Activated naive CD8-positive, alpha-beta T cell treated with anti-CD3 and anti-CD28 coated beads, Interleukin-2, amount 50 U/mL, for 24 hours (primary cell): ENCODE data around the gene CDKAL1.
"Not testable (repeated sequence)": the region's sequence is repeated elsewhere in the genome, so short reads cannot be mapped to it uniquely, and the experiment has no call there.

Experiments
- ATAC-seq: fragments of 150-1000 bp; cut with Tn5 transposase; one replicate; pipeline ENCODE4 v1.10.0; 2021
- DNase-seq: peaks from one replicate; pipeline ENCODE4 v3.0.0; 2021
- H3K27ac Mint-ChIP-seq: one replicate; pipeline ENCODE4 v1.8.0; 2021; ENCODE audit warnings: mild to moderate bottlenecking, mixed read lengths
- H3K27me3 Mint-ChIP-seq: one replicate; pipeline ENCODE4 v1.8.0; 2021; ENCODE audit warnings: mixed read lengths
- H3K36me3 Mint-ChIP-seq: one replicate; pipeline ENCODE4 v1.8.0; 2021; ENCODE audit warnings: low read depth, mixed read lengths
- H3K4me1 Mint-ChIP-seq: one replicate; pipeline ENCODE4 v1.8.0; 2021; ENCODE audit warnings: mixed read lengths
- H3K4me3 Mint-ChIP-seq: one replicate; pipeline ENCODE4 v1.8.0; 2021; ENCODE audit warnings: mild to moderate bottlenecking, moderate library complexity, mixed read lengths
- H3K9me3 Mint-ChIP-seq: one replicate; pipeline ENCODE4 v1.8.0; 2021; ENCODE audit warnings: mixed read lengths

The CDKAL1 gene

DNA sequence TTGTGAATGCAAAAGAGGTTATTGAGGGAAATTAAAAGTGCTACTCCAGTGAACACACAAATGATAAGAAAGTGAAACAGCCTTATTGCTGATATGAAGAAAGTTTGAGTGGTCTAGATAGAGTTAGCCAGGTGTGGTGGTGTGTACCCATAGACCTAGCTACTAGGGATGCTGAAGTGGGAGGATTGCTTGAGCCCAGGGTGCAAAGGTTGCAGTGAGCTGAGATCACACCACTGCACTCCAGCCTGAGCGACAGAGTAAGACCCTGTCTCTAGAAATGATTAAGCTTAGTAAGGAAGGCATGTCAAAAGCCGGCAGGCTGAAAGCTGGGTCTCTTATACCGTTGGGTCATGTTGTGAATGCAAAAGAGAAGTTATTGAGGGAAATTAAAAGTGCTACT, 389.8 kb downstream of the CDKAL1 start:
- not testable (repeated sequence) for H3K36me3 Mint-ChIP-seq, H3K27me3 Mint-ChIP-seq, H3K4me3 Mint-ChIP-seq, DNase-seq, ATAC-seq, H3K27ac Mint-ChIP-seq, H3K9me3 Mint-ChIP-seq
- peaks cover 11% of the 10 kb centered on the region for H3K4me1 Mint-ChIP-seq

- ATAC-seq = no peak
- peaks cover 2% of the 10 kb centered on the region for H3K4me1 Mint-ChIP-seq
- DNase-seq = no peak
- no peak overlapping the region for H3K4me3 Mint-ChIP-seq
- H3K36me3 Mint-ChIP-seq = peaks cover 6% of the 10 kb centered on the region
- no peaks in the 10 kb centered on the region for H3K9me3 Mint-ChIP-seq
- H3K27ac Mint-ChIP-seq = no peak overlapping the region
- H3K27me3 Mint-ChIP-seq = no peaks in the 10 kb centered on the region
Measured at GRCh38 chr6:20924911-20925543, 390.8 kb downstream of the CDKAL1 start.

- Mint-ChIP-seq H3K4me3 (no peak overlapping the region), H3K4me1 (no peaks in the 10 kb centered on the region), H3K27ac (no peak overlapping the region), H3K9me3 (no peaks in the 10 kb centered on the region), H3K36me3 (peaks cover 3% of the 10 kb centered on the region), H3K27me3 (no peaks in the 10 kb centered on the region)
- ATAC-seq (no peak), DNase-seq (no peak)
Measured at GRCh38 chr6:20927130-20927860, 393.0 kb downstream of the CDKAL1 start.

DNA sequence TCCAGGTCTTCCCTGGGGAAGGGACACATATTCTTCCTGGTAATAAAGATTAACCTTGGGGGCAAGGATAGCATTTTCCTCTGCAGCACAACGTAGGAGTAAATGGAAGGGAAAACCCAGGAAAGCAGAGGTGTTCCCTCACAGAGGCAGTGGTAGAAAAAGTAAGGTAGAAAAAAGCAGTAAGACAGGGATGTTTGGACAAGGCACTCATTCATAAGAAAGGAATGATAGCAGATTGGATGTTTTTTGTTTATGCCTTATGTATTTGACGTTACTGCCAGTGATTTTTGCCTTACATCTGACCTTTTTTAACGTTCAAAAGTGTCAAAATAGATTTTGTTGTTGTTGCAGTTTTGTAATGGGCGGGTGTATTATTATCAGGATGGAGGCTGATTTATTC, 395.0 kb downstream of the CDKAL1 start:
- no peak for ATAC-seq
- no peak overlapping the region for H3K4me3 Mint-ChIP-seq
- no peak for DNase-seq

GRCh38 chr6:20931093-20931492, 396.8 kb downstream of the CDKAL1 start:
- no peaks in the 10 kb centered on the region for H3K27me3 Mint-ChIP-seq
- no peaks in the 10 kb centered on the region for H3K4me1 Mint-ChIP-seq
- H3K36me3 Mint-ChIP-seq = peaks cover 3% of the 10 kb centered on the region
- no peak overlapping the region for H3K4me3 Mint-ChIP-seq
- DNase-seq = no peak
- no peak for ATAC-seq
- H3K9me3 Mint-ChIP-seq = no peaks in the 10 kb centered on the region
- H3K27ac Mint-ChIP-seq = no peak overlapping the region

More for the DNA sequence above, 395.0 kb downstream of the CDKAL1 start:
- Mint-ChIP-seq H3K9me3 (no peaks in the 10 kb centered on the region), H3K27me3 (no peaks in the 10 kb centered on the region), H3K27ac (no peak overlapping the region), H3K4me1 (no peaks in the 10 kb centered on the region), H3K36me3 (no peaks in the 10 kb centered on the region)

DNA sequence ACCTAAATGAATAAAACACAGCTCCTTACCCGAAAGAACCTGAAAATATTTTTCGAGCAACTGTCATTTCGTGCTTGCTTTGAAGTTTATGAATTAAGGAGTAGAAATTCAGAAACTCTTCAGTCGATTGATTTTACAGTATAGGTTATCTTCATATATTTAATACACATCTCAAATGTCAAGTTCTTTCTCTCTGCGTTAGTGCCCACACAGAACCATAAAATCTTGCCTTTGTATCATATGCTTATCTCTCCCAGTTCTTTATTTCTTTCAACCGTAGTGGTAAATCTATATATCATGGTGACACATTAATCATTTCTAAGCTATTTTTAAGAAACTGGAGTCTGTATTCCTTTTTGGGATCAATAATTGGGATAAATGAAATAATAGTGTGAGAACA, 397.5 kb downstream of the CDKAL1 start:
- no peak for DNase-seq
- Mint-ChIP-seq H3K36me3 (peaks cover 4% of the 10 kb centered on the region), H3K9me3 (no peaks in the 10 kb centered on the region), H3K4me3 (no peak overlapping the region), H3K4me1 (no peaks in the 10 kb centered on the region), H3K27me3 (no peaks in the 10 kb centered on the region), H3K27ac (no peak overlapping the region)
- ATAC-seq = no peak

DNA sequence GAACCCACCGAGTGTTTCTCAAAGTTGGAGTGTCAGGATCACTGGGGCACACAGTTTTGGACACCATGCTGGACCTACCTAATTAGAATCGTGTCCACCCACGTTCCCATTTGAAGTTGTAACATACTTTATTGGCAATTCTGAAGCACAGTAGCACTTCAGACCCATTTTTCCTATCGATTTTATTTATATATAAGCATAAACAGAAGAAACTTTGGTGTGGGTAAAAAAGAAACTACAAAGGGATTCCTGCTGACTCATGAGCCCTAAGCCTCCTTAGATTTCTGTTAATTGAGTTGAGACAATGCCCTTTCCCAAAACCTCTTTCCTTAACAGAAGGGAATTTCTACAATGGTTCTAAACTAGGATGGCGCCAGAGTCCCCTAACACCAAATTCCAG, 398.0 kb downstream of the CDKAL1 start:
- H3K27me3 Mint-ChIP-seq = no peaks in the 10 kb centered on the region
- DNase-seq = no peak
- H3K4me3 Mint-ChIP-seq = no peak overlapping the region
- peaks cover 5% of the 10 kb centered on the region for H3K36me3 Mint-ChIP-seq
- no peaks in the 10 kb centered on the region for H3K9me3 Mint-ChIP-seq
- ATAC-seq = no peak
- H3K27ac Mint-ChIP-seq = no peak overlapping the region
- no peaks in the 10 kb centered on the region for H3K4me1 Mint-ChIP-seq

DNA sequence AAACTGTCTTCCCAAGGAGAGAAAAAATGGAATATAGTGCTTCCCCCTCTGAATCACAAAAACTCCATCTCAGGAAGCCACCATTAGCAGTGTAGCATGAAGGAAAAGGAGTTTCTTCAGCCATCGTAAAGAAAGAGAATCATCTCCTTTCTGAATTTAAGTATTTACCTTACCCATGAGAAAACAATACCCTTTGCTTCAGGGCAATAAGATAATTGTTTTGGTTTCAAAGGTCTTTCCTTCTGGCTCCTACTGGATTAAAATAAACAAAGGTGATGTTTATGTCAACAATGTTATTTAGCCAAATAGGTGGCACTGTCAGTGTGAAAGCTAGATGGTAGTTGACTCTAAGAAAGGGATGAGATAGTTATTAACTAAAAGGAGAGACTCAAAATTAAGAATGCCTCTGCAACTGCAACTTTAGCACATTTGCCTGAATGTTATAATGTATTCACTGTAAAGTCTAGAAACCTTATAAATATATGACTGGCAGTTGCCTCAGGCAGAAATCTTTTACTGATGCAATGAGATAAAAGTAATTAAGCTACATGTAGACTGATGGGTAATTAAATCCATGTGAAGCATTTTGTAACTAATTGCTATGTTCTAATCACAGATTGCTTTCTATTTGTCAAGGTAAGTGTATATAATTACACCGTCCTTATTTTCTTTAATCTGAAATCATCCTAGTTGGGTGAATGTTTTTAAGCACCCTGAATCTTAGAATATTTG, 399.0 kb downstream of the CDKAL1 start:
- peaks cover 11% of the 10 kb centered on the region for H3K36me3 Mint-ChIP-seq
- ATAC-seq = no peak

GRCh38 chr6:20936949-20937348, 402.7 kb downstream of the CDKAL1 start:
- Mint-ChIP-seq H3K27me3 (no peaks in the 10 kb centered on the region), H3K4me3 (no peak overlapping the region), H3K36me3 (peaks cover 21% of the 10 kb centered on the region), H3K4me1 (no peaks in the 10 kb centered on the region), H3K27ac (no peak overlapping the region), H3K9me3 (peaks cover 8% of the 10 kb centered on the region)
- DNase-seq (no peak), ATAC-seq (no peak)

More for the DNA sequence above, 399.0 kb downstream of the CDKAL1 start:
- no peaks in the 10 kb centered on the region for H3K9me3 Mint-ChIP-seq
- H3K4me3 Mint-ChIP-seq = no peak overlapping the region
- H3K4me1 Mint-ChIP-seq = no peaks in the 10 kb centered on the region
- DNase-seq = no peak
- no peaks in the 10 kb centered on the region for H3K27me3 Mint-ChIP-seq
- H3K27ac Mint-ChIP-seq = no peak overlapping the region

- Mint-ChIP-seq H3K9me3 (peaks cover 21% of the 10 kb centered on the region), H3K4me3 (no peak overlapping the region), H3K27ac (no peak overlapping the region), H3K4me1 (no peaks in the 10 kb centered on the region), H3K27me3 (no peaks in the 10 kb centered on the region), H3K36me3 (peaks cover 31% of the 10 kb centered on the region)
- ATAC-seq (no peak), DNase-seq (no peak)
Measured at GRCh38 chr6:20939161-20939775, 405.0 kb downstream of the CDKAL1 start.

DNA sequence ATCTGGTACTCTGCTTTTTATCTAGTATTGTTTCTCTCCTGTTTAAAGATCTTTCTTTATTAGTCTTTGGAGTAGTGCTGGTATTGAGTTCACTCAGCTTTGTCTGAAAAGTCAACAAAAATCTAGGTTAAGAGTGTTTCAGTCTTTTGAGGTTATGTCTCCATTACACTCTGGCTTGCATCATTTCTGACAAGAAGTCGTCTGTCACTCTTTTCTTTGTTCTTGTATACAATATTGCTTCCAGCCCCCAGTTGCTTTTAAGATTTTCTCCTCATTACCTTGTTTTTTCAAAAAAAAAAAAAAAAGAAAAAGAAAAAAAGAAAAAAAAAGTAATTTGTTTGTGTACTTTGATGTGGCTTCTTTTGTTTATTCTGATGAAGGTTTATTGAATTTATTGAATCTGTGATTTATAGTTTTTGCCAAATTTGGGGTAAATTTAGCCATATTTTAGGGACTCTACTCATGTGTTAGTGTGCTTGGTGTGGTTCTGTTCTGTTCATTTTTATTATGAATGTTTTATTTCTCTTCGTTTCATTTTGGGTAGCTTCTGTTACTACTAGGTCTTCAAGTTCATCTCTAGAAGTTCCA, 408.9 kb downstream of the CDKAL1 start:
- H3K27me3 Mint-ChIP-seq = no peaks in the 10 kb centered on the region
- peaks cover 21% of the 10 kb centered on the region for H3K9me3 Mint-ChIP-seq
- H3K4me3 Mint-ChIP-seq = no peak overlapping the region
- ATAC-seq = no peak
- DNase-seq = no peak
- no peak overlapping the region for H3K27ac Mint-ChIP-seq
- peaks cover 24% of the 10 kb centered on the region for H3K36me3 Mint-ChIP-seq
- H3K4me1 Mint-ChIP-seq = peaks cover 8% of the 10 kb centered on the region

DNA sequence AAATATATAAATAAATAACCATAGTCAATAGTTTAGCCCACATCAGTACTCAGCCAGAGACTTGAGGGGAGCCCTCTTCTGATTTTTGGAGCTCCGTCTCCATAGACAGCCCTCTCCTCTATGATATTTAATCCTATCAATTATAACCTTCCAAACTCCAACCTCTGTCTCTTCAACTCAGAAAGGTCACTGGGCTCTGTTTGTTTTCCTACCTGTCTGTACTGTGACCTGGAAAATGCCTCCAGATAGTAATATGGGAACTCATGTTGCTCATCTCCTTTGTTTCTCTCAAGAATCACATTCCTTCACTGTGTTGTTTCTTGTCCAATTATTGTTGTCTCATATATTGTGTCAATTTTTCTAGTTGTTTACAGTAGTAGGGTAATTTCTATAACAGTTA, 409.7 kb downstream of the CDKAL1 start:
- no peaks in the 10 kb centered on the region for H3K27me3 Mint-ChIP-seq
- H3K4me3 Mint-ChIP-seq = no peak overlapping the region
- peaks cover 21% of the 10 kb centered on the region for H3K36me3 Mint-ChIP-seq
- ATAC-seq (no peak), DNase-seq (no peak)
- no peak overlapping the region for H3K27ac Mint-ChIP-seq
- peaks cover 8% of the 10 kb centered on the region for H3K4me1 Mint-ChIP-seq
- peaks cover 21% of the 10 kb centered on the region for H3K9me3 Mint-ChIP-seq

GRCh38 chr6:20946022-20946421, 411.8 kb downstream of the CDKAL1 start:
- ATAC-seq = peak; percentile 92
- H3K9me3 Mint-ChIP-seq = peaks cover 21% of the 10 kb centered on the region
- peaks cover 20% of the 10 kb centered on the region for H3K36me3 Mint-ChIP-seq
- no peak for DNase-seq
- no peaks in the 10 kb centered on the region for H3K27me3 Mint-ChIP-seq
- H3K4me1 Mint-ChIP-seq = peaks cover 8% of the 10 kb centered on the region
- no peak overlapping the region for H3K4me3 Mint-ChIP-seq
- peak overlapping the region; percentile 16 for H3K27ac Mint-ChIP-seq

DNA sequence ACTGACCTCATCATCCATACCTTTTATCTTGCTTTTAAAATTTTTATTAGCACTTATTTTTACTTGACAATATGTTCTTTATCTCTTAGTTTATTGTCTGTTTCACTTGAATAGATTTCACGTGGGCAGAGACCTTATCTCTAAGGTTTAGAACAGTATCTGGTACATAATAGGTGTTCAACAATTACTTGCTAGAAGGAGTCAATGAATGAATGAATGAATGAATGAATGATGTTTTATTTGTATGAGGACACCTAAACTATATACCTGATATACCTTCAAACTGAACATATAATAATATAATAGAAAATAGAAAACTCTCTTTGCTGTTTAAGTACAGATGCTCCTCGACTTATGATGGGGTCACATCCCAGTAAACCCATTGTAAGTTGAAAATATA, 412.6 kb downstream of the CDKAL1 start:
- no peak for ATAC-seq
- peaks cover 13% of the 10 kb centered on the region for H3K36me3 Mint-ChIP-seq
- H3K4me3 Mint-ChIP-seq = no peak overlapping the region
- no peak for DNase-seq
- no peaks in the 10 kb centered on the region for H3K27me3 Mint-ChIP-seq
- peaks cover 8% of the 10 kb centered on the region for H3K4me1 Mint-ChIP-seq
- H3K27ac Mint-ChIP-seq = no peak overlapping the region
- H3K9me3 Mint-ChIP-seq = peaks cover 14% of the 10 kb centered on the region
